Cardiac atrium fibroblast (primary cell): ENCODE results near the gene SOCS1. TPM values are rescaled to one million over a fixed set of nuclear protein-coding genes. Genes with fewer than 3 reads are reported as not detected.

ENCODE experiments used
- total RNA-seq: library from RNA; depleted of rRNA; stranded (reverse); fragments of >200 nt; gene quantifications from 2 replicates; pipeline ENCODE4 v1.2.3, GENCODE V29; 2015

SOCS1 gene
- 0.54 and 10.5 TPM in 2 replicates for total RNA-seq

DNA sequence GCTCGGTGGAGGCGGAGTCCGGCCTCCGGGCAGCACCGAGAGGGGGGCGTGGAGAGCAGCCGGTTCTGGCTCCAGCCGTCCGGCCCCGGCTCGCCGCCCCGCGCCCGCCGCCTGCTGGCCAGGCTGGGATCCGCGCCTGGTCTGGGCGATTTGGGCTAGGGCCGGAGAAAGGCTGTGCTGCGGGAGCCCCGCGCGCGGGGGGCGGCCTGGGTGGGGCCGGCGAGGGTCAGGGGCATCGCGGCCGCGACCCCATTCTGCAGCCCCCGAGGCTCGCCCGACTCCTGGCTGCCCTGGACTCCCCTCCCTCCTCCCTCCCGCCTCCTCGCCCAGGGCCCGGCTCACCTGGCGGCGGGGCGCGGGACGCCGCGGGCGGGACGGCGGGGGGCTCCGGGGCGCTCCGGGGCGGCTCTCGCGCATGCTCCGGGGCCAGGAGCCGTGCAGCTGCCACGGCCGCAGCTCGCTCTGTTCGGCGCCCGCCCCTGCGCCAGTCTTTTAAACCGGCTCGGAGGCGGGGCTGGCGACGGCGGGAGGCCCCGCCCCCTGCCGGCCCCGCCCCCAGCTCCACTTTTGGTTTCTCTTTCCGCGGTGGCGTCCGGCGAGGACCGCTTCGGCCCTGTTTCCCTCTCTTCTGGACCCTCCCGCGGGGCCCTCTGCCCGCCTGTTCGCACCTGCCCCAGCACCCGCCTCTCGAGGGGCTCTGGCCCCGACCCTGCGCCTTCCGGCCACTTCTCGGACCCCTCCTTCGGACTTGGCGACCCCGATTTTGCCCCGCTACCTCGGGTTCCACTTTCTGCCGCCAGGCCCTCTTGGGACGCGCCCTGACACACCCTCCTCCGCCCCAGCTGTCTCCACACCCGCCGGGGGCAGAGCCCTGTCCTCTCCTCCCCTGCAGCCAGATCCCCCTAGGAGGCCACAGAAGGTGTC lies at the start of gene SOCS1:
Gene SOCS1, minus strand, starts transcription at position 468 of the 924 bp plus-strand sequence. CDS start 726 bp downstream, outside the sequence.

DNA sequence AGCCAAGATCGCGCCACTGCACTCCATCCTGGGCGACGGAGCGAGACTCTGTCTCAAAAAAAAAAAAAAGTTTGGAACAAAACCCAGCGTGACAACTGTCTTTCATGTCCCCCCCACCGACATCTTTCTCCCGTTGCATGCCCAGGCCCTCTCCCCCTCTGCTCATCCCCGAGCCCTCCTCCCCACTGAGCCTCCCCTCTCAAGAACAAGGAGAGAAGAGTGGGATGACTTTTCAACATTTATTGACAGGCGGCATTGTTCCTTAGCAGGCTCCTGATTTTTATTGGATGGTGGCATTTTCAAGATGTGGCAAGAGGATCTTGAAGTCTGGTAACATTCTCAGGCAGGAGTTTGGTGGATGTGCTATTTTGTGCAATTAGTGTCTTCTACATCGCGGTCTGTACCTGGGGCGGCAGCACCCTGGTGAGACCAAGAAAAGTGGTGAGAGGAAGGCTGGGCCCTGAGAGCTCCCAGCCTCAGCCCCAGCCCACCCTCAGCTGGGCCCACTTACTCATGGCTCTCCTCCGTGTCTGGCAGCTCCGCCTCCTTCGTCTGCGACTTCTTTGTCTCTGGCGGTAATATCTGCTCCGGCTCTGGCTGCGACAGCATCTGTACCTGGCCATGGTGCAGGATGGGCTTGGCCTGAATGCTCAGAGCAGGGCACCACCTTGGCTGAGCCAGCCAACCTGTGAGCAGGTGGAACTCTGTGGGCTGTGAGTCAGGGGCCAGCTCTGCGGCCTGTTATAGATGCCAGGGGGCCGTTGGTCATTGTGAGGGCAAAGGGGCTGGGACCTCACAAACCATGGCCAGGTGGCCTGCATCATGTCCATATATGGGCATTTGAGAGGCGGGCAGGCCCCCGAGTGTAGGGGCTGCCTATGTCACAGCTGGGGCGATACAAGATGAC lies 24.9 kb upstream of the SOCS1 start, which contains the start of gene PRM1:
Gene PRM1, minus strand, starts transcription at position 715 of the 907 bp plus-strand sequence. Its CDS starts 92 bp downstream, at position 623.

GRCh38 chr16:11276143-11276895 lies 20.3 kb upstream of the SOCS1 start, which contains the start of gene PRM2:
Gene PRM2, minus strand, starts transcription at chr16:11276480. Its CDS starts 110 bp downstream, at chr16:11276370.

DNA sequence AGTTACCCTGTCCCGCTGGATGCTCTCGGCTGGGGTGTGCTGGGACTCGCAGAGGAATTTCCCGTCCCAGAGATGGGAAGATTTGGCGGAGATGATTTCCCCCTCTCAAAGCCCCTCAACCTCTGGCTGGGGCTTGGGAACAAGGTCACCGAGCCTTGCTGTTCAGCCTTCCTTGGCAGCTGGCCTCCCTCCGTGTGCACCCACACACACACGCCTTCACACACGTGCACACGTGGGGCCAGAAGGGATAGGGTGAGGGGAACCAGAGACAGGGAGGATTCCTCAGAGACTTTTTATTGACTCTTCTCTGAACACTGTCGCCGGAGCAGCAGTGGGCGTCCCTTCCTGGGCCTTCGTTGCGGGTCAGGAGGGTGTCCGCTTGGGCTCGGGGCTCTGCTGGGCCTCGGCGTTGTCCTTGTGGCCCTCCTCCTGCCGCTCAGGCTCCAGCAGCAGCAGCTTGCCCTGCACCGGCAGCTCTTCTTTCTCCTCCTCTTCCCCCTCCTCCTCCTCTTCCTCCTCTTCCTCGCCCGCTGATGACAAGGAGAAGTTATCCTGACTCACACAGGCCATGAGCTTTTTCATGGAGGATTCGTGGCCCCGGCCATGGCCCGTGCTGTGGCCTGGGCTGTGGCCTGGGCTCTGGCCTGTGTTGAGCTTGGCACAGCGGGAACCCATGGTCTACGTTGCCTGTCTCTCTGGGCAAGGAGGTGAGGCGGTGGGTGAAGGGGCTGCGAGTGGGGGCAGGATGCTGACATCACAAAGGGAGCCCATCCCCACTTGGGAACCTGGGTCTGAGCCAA lies 17.1 kb upstream of the SOCS1 start, which contains the start of gene PRM3:
Gene PRM3, minus strand, starts transcription at position 709 of the 800 bp plus-strand sequence. Its CDS starts 34 bp downstream, at position 675.

GRCh38 chr16:11268921-11269375 lies 12.9 kb upstream of the SOCS1 start, which contains the start of gene TNP2:
Gene TNP2, minus strand, starts transcription at chr16:11269325. Its CDS starts 63 bp downstream, at chr16:11269262.

Other genes starting within 250 kb of the SOCS1 start
- not detected in 2 replicates for gene TNP2, start 13.1 kb upstream of the SOCS1 start, total RNA-seq
- not detected in 2 replicates for gene PRM3, start 17.4 kb upstream of the SOCS1 start, total RNA-seq
- gene PRM2, start 20.3 kb upstream of the SOCS1 start, total RNA-seq, result not detected in 2 replicates
- not detected in 2 replicates for gene PRM1, start 25.1 kb upstream of the SOCS1 start, total RNA-seq
- gene RMI2, start 89.3 kb upstream of the SOCS1 start, total RNA-seq, result 3.4 and 9.4 TPM in 2 replicates